Effector CD4-positive, alpha-beta T cell (primary cell): ENCODE results near the gene NDE1.
"Not testable (repeated sequence)": the region's sequence is repeated elsewhere in the genome, so short reads cannot be mapped to it uniquely, and the experiment has no call there.

Experiments
- DNase-seq: peaks from one replicate; pipeline ENCODE4 v3.0.0-alpha.2; 2020

The NDE1 gene

DNA sequence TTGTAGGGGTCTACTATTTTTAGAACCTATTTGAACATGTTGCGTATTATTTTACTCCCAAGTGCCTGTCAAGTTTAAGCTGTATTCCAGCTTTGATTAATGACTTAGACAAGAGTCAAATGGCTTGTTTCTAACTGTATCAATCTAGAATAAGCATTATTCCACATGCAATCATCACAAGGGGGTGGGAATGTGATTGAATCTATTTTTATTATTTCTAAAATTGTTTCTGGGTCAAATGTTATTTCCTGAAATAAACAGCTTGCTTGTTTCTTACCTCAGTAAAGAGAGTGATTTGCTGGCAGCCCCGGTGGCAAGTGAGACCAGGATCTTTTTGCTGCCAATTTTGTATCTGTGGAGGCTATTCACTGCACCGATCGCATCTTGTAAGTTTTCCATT, 28.6 kb upstream of the NDE1 start:
- DNase-seq, result no peak

DNA sequence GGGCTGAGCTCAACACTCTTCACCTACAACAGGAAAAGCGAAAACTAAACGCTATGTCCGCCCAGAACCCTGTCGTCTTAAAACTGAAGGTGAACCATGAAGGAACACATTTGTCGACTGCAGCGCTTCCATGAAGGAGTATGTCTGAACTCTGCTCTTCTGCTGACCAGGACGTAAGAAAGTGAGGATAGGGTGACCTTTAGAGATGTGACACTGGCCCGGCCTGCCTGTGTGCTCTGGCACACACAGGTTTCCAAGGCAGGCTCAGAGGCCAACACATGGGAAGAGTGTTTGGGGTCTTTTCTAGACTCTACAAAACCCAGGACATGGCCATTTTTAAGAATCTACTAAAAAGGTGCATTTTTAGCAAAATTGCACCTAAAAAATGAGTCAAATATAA, 28.2 kb upstream of the NDE1 start:
- DNase-seq, result no peak

- DNase-seq, result no peak
These were observed 18.2 kb upstream of the NDE1 start for GRCh38 chr16:15631730-15632409.

GRCh38 chr16:15635926-15636325, 14.1 kb upstream of the NDE1 start:
- no peak for DNase-seq

GRCh38 chr16:15636392-15636873, 13.6 kb upstream of the NDE1 start:
- no peak for DNase-seq

- DNase-seq, result no peak
These were observed 10.9 kb upstream of the NDE1 start for GRCh38 chr16:15639061-15639568.

GRCh38 chr16:15640966-15641365, 9.1 kb upstream of the NDE1 start:
- no peak for DNase-seq

DNA sequence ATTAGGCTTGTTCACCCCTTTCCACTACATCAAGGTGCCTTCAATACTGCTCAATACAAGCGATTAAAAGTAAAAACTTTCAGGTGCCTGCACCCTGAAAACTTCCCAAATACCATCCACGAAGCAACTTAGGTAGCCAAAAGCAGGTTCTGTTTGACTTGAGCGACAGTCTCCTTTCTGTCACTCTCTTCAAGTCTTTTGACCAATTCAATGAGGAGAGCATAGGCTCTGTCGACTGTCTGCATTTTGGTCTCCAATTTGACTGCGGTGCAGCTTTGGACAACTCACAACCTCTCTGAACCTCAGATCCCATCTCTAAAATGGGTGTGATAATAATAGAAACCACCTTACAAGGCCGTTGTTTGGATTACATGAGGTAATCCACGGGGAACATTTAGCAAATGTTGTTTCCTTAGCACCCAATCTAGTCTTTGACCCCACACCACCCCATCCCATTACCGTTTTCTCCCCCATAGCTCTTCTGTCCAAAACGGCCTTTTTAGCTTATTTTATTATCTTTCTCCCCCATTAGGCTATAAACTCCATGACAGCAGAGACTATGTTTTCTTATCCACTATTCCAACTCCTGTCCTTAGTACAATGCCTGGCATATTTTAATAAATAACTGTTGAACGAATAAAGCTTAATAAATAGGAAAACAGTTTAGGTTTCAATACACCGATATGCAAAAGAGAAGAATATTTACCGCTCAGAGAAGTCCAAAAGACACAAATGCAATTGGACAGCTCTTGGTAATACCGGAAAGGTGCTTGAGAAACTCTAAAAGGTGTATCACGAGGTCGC, 8.1 kb upstream of the NDE1 start:
- no peak for DNase-seq

GRCh38 chr16:15642557-15643047, 7.4 kb upstream of the NDE1 start:
- DNase-seq, result peak; percentile 75

DNA sequence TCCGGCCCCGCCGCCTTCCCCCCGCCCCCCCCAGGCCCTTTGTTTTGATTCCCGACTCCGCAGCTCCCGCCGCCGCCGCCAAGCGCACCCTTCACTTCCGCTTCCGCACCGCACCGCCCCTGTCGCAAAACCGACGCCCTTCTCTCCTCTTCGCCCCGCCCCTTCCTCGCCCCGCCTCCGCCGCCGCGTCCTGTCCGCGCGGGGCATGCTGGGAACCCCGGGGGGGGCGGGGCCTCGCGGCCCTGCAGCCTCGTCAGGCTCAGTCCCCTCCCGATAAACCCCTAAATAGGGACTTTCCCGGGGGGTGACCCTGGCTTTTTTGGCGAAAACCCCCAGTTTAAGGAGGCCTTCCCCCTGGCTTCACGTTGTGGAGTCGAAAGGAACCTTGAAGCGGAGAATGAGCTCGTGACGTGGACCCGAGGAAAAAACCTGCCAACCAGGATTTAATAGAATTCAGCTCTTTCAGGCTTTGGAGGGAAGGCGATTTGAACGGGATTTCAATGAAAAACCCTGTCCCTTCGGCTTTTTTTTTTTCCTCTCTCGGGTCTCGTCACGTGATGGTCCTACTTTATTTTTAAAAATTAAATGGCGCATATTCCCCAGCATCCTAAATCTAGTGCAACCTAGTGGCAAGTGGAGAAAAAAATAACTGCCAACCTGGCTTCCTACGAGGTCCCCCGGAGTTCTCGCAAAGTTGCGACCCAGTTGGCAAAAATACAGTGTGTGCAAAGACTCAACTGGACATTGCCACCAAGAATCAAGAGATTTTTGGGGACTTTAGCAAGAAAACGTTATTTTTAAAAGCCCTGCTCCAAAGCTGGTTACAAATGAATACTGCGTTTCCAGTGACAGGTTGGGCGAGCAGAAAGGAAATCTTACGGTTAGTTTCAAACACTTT, 6.7 kb upstream of the NDE1 start, which contains the start of gene MARF1:
MARF1 (minus strand) TSS at position 107 of the 898 bp plus-strand sequence. CDS start 3,921 bp downstream, outside the sequence.
- peak; percentile 100 for DNase-seq

DNA sequence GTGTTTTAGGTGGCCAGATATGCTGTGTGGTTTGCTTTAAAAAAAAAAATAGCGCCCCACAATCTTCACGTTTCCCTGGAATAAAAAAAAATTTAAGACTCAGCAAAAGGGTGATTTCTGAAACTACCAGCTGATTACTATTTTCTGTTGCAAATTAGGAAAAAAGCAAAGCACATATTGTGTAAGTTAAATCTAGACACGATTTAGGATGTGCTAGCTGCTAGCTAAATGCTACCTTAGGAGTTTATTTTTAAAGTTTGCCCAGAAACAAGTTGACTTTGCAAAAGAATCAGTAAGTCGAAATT, 6.1 kb upstream of the NDE1 start:
- no peak for DNase-seq

DNA sequence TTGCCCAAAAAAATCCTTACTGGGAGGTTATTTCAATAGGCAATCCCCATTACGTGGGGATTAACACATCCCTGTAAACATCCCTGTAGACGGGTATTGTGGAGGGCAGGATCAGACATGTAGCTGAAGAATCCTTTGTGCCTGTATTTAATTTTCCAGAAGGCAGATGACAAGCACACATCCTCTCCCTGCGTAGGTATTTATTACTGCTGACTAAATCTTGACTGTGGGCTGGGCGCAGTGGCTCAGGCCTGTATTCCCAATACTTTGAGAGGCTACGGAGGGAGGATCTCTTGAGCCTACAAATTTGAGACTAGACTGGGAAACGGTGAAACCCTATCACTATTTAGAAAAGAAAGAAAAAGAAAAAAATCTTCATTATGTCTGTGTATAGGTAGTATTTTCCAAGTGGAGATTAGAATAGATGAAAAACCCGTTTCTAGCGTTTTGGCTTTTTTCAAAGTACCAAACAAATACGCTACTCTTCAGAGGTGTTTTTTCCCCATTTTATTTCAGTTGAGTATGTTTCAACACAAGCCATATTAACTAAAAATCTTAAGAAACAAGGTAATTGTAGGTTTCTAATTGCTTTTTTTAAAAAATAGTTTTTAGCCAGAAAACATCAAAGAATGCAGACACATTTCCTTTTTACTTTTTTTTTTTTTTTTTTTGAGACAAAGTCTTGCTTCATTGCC, 5.6 kb upstream of the NDE1 start:
- DNase-seq, result no peak

GRCh38 chr16:15644962-15645465, 5.0 kb upstream of the NDE1 start:
- not testable (repeated sequence) for DNase-seq

DNA sequence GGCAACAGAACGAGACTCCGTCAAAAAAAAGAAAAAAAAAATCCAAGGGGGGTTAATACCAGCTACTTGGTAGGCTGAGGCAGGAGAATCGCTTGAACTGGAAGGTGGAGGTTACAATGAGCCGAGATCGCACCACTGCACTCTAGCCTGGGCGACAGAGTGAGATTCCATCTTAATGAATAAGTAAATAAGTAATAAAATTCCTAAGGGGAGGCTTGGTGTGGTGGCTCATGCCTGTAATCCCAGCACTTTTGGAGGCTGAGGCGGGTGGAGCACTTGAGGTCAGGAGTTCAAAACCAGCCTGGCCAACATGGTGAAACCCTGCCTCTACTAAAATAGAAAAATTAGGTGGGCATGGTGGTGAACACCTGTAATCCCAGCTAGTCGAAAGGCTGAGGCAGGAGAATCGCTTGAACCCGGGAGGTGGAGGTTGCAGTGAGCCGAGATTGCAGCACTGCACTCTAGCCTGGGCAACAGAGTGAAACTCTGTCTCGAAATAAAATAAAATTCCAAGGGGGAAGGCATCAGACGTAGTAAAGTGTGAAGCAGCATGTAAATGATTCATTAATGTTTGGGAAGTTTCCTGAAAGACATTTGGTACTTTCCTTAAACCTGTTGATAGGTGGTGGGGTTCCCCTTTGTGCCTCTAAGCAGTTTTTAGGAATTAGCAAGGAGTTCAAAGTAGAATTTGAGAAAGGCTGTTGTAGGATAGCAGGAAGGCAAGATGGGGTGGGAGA, 3.3 kb upstream of the NDE1 start:
- not testable (repeated sequence) for DNase-seq

GRCh38 chr16:15647294-15648014, 2.6 kb upstream of the NDE1 start:
- DNase-seq, result no peak

DNA sequence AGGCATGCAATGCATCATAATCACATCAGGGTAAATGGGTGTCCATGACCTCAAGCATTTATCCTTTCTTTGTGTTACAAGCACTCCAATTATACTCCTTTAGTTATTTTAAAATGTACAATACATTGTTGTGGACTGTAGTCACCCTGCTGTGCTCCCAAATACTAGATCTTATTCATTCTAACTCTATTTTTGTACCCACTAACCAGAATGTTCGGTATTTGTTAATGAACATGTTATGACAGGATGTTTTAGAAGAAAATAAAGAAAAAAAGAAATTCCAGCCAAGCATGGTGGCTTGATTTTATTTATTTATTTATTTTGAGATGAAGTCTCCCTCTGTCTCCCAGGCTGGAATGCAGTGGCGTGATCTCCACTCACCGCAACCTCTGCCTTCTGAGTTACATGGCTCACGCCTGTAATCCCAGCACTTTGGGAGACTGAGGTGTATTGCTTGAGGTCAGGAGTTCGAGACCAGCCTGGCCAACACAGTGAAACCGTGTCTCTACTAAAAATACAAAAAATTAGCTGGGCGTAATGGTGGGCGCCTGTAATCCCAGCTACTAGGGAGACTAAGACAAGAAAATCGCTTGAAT, 1.8 kb upstream of the NDE1 start:
- DNase-seq, result no peak

- DNase-seq, result not testable (repeated sequence)
These were observed 734 bp upstream of the NDE1 start for GRCh38 chr16:15649311-15649710.

GRCh38 chr16:15649727-15650018, 372 bp upstream of the NDE1 start:
- DNase-seq, result no peak

- peak; percentile 40 for DNase-seq
These were observed 690 bp downstream of the NDE1 start for GRCh38 chr16:15650698-15651171.
